Measurements from ENCODE around the gene PRDM1.

PRDM1 gene

GRCh38 chr6:106118835-106119431, 32.8 kb downstream of the PRDM1 start:
- no peak for FAIRE-seq

GRCh38 chr6:106119546-106119945, 33.4 kb downstream of the PRDM1 start:
- no peak for FAIRE-seq

GRCh38 chr6:106120006-106120405, 33.9 kb downstream of the PRDM1 start:
- FAIRE-seq: no peak

GRCh38 chr6:106120406-106120805, 34.3 kb downstream of the PRDM1 start:
- no peak for FAIRE-seq

- FAIRE-seq: no peak
Observed at GRCh38 chr6:106122306-106122918, 36.3 kb downstream of the PRDM1 start.

- FAIRE-seq: no peak
Observed at GRCh38 chr6:106122938-106123656, 37.0 kb downstream of the PRDM1 start.

- no peak for FAIRE-seq
Observed at GRCh38 chr6:106124015-106124414, 37.9 kb downstream of the PRDM1 start.

GRCh38 chr6:106124437-106125430, 38.6 kb downstream of the PRDM1 start:
- FAIRE-seq: no peak

- FAIRE-seq: no peak
Observed at GRCh38 chr6:106125925-106126435, 39.8 kb downstream of the PRDM1 start.

GRCh38 chr6:106126482-106126881, 40.3 kb downstream of the PRDM1 start:
- FAIRE-seq: no peak

GRCh38 chr6:106128981-106129781, 43.0 kb downstream of the PRDM1 start:
- FAIRE-seq: no peak

- no peak for FAIRE-seq
Observed at GRCh38 chr6:106132153-106132698, 46.1 kb downstream of the PRDM1 start.

- no peak for FAIRE-seq
Observed at GRCh38 chr6:106133040-106133439, 46.9 kb downstream of the PRDM1 start.

GRCh38 chr6:106134087-106134770, 48.1 kb downstream of the PRDM1 start:
- no peak for FAIRE-seq

GRCh38 chr6:106134906-106135634, 48.9 kb downstream of the PRDM1 start:
- no peak for FAIRE-seq

GRCh38 chr6:106135911-106136571, 49.9 kb downstream of the PRDM1 start:
- FAIRE-seq: no peak

- FAIRE-seq: no peak
Observed at GRCh38 chr6:106136845-106137244, 50.7 kb downstream of the PRDM1 start.

GRCh38 chr6:106138151-106138550, 52.0 kb downstream of the PRDM1 start:
- no peak for FAIRE-seq

- no peak for FAIRE-seq
Observed at GRCh38 chr6:106141441-106142237, 55.5 kb downstream of the PRDM1 start.

Data from colon (tissue), 2 donors.